GM21576 (cell line): Measurements from ENCODE around the gene MTTP.
A peak's percentile ranks its signal among the peaks of the same experiment; 100 is the strongest.

Source experiments
- ATAC-seq: cut with Tn5 transposase; IDR thresholded peaks from one replicate; pipeline ENCODE4 v1.9.1; 2021; ENCODE audit warnings: mild to moderate bottlenecking, moderate library complexity; ENCODE audit not compliant: unreplicated experiment

The MTTP gene

DNA sequence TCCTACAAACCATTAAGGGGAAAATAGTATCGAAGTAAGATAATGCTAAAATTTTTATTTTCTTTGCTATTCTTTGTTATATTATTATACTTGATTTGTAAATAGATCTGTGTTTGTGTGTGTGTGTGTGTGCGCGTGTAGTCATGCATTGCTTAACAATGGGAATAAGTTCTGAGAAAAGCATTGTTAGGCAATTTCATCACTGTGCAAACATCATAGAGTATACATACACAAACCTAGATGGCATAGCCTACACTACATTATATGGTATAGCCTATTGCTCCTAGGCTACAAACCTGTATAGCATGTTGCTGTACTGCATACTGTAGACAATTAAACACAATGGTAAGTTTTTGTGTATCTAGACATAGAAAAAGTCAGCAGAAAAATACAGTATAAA is 17.1 kb downstream of the MTTP start:
- ATAC-seq, result no peak

DNA sequence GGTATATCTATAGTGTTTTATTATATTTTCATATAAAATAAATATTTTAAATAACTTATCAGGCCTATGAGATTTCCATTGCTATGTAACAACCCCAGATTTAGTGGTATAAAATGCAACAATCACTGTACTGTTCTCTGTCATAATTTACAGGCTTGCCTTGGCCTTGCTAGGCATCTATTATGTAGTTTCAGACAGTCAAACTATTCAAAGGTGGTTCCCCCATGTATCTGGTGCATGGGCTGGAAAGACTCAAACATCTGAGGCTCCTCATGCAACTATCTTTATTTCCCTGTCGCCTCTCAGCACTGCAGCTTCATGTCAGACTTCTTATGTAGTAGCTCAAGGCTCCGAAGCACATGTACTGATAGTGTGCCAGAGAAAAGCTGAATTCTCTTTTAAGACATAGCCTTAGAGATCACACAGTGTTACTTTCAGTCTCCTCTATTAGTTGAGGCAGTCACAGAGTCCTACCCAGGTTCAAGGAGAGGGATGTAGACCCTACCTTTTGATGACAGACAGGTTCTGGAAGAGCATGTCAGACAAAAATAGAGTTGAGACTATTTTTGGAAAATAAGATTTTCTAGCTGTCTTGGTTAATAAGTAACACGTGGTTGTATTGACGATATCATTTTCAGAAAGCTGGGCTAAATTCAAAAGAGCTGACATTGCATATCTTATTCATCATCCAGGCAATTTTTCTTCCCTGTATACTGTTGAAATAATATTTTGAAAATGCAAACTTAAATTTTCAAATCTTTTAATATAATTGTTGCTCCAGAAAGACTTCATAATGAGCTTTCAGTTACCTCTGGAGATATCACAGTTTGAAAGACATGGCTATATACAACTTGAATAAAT is 19.4 kb downstream of the MTTP start:
- ATAC-seq, result no peak

DNA sequence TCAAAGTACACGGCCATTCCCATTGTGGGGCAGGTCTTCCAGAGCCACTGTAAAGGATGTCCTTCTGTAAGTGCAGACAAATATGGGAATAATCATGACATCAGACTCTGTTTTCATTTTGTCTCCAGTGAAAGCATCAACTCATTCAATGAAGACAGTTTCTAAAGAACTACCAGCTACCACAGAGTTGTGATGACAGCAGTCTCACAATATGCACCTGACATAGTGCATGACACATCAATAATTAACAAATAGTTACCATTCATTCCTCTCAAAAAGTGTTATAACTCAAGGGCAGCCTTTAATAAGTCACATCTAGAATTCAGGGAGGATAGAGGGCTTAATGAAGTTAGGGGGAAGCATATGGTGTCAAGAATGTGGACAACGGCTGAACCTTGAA is 20.2 kb downstream of the MTTP start:
- ATAC-seq, result no peak

DNA sequence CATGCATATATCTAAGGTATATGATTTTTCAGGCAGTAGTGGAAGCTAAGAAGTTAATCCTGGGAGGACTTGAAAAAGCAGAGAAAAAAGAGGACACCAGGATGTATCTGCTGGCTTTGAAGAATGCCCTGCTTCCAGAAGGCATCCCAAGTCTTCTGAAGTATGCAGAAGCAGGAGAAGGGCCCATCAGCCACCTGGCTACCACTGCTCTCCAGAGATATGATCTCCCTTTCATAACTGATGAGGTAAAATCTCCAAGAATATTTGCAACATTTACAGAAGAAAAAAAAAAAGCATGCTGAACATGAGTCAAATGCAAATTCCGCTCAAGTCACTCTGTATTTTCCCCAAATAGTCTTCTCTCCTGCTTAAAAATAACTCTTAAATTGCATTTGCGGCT is 32.1 kb downstream of the MTTP start:
- ATAC-seq, result no peak

DNA sequence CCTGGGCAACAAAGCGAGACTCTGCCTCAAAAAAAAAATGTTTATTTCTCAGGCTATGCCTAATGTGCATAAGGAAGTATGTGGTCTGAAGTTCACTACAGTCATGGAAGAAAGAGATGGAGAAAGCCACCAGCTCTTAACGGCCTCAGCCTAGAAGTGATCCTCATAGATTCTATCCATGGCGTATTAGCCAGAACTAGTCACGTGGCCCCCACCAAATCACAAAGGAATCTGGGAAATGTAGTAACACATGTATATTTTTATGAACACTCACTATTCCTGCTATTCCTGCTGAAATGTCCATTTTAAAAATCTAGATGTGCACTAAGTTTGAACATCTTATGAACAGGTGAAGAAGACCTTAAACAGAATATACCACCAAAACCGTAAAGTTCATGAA is 33.8 kb downstream of the MTTP start:
- ATAC-seq, result no peak

DNA sequence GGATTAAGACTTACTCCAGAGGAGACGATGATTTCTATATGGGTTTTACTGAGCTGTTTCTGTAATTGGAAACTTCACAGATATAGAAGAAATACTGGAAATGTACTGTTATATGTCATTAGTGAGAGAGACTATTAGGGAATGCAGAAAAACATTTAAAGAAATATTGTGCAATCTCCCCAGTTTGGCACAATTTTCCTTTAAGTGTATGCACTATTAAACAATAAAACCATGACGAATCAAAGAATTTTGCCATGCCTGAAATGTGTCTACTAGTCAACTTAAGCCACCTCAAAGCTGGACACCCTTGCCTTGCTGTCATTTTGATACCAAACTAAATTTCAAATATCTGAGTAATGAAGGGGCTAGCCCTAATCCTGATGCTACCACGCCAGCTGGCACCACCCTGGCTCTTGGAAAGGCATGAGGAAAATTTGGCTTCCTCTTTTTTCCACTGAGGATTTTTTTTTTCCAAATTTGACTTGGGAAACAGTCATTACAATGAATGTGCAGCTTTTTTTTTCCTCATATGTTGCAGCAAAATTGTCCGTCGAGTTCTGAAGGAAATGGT is 36.1 kb downstream of the MTTP start:
- no peak for ATAC-seq

DNA sequence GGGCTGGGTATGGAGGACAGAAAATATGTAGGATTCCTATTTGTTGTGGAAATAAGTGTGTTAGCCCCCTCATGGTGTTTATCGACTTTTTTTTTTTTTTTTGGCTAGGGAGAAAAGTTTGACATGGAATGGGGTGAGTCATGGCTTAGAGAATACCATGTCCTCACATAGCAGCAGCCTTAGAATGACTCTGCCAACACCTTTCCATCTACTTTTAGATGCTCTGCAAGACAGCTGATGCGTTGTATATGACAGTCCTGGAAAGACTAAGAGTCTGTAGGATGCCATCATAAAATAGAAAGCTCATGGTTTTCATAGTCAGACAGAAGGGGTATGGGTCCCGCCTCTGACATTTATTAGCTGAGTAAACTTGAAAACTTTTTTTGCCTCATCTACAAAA is 37.7 kb downstream of the MTTP start:
- no peak for ATAC-seq

DNA sequence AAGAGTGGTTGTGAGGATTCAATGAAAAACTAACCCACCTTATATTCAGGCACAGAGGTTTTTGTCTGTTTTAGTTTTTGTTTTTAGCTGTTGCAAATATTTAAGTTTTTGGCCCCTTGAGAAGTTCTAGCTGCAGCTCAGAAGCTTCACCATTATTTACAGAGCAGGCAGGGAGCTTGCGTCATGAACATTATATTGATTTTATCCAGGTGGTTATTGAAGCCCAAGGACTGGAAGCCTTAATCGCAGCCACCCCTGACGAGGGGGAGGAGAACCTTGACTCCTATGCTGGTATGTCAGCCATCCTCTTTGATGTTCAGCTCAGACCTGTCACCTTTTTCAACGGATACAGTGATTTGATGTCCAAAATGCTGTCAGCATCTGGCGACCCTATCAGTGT is 38.1 kb downstream of the MTTP start:
- no peak for ATAC-seq

DNA sequence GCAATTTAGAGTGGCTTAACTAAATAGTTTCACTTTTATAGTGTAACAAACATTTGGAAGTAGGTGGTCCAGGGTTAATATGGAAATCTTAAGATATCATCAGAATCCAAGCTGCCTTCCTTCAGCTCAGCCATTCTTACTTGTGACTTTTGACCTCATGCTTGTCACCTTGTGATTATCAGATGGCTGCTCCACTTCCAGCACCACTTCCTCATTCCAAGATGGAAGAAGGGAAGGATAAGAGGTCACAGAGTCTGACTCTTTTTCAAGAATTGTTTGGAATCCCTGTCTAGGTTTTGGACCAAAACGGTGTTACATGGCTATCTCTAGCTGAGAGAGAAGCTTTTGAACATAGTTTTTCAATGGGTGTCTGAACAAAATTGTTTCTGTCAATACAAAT is 39.9 kb downstream of the MTTP start:
- no peak for ATAC-seq

DNA sequence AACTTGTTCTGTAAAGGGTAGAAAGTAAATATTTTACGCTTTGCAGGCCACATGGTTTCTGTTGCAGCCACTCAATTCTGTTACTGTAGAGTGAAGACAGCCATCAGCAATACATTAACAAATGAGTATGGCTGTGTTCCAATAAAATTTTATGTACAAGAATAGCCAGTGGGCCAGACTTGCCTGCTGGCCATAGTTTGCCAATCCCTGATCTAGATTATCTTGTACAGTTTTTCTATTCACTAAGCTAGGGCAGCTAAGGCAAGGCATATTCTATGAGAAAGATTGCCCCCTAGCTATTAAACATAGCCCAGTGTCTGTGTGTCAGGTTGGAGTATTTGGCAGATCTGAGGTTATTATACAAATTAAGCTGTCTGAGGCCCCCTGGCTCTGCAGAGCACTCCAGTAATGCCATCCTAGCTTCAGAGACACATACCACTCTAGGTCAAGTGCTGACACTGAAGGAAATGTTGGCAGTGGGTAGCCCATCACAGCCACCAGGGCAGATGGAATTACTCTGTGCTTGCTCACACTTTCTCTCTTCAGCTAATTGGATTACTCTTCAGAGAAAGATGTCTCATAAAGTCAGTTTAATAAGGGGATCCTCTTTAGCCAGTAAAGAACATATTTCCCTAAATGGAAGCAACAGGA is 40.7 kb downstream of the MTTP start:
- ATAC-seq, result peak; percentile 68

DNA sequence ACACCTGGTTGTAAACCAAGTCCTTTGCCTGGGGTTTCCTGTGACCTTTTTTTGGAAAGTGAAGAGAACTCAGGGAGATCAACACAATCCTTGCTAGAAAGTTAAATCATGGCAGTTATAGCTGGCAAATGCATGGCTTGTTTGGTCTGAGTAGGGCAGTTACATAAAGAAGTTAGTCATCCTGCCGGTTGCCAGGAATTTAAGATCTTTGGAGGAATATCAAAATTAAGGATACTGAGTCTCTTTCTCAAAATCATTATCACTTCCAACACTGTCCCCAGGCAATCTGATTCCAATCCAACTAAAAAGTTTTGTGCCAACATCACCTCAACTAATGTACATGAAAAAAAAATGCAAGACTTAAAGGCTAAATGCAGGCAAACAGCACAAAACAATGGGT is 42.8 kb downstream of the MTTP start:
- no peak for ATAC-seq

DNA sequence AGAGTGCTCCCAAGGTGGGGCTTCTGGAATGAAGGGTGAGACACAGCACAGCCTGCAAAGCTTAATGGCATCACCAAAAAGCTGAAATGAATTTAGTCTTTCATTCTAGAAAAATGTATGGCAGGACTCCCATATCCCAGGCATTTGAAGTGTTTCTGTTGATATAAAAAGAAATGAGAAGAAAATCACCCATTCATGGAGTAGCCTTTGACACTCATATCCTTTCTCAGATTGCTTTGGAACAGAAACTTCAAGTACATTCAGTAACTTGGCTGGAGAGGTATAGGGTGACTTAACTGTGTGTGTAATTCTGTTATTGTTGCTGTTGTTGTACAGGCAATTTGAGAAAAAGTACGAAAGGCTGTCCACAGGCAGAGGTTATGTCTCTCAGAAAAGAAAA is 47.7 kb downstream of the MTTP start:
- ATAC-seq, result no peak

DNA sequence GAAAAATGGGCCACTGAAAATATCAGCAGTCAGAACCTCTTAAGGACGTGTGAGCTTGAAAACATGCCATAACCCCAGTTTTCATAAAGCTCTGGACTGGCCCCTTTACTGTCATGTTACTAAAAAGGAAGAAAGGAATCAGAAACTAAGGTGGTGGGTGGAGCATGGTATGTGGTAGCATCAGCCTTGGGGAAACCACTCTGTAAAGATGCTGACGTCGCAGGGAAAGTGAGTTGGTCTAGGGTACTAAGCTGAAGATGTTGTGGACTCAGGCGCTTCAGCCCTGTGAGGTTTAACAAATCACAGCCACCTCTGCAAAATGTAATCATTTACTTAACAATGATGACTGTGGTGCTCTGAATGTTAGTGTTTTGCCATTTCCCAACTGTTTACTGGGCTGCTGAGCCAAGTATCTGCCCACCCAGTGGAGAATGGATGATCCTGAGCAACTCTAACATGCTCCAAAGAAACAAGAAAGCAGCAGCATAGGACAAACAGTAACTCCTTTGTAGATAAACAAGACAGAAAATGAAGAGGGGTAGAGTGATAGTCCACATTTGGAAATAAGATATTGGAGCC is 49.6 kb downstream of the MTTP start:
- no peak for ATAC-seq

DNA sequence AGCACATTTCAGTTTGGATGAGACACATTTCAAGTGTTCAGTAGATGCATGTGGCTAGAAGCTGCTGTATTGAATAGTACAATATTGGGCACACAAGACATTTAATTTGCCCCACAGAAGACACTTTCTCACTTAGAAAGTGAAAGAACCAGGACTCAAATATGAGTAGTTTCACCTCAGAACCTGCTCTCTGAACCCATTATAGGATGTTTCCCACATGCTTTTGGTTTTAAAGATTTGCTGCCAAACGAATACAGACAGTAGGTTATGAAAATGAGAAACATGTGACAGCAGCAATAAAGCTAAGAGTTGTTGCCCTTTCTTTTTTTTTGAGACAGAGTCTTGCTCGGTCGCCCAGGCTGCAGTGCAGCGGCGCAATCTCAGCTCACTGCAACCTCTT is 50.7 kb downstream of the MTTP start:
- no peak for ATAC-seq

DNA sequence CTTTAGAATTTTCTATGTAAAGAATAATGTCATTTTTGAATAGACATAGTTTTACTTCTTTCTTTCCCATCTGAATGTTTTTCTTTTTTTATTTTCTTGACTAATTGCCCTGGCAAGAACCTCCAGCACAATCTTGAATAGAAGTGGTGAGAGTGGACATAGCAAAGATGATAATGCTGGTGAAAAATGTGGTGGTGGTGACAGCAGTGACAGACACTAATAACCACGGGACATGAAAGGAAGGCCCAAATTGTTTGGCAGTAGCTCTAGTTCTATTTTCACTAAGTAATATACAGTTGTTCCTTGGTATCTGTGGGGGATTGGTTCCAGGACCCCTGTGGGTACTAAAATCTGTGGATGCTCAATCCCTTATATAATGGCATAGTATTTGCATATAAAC is 53.4 kb downstream of the MTTP start:
- ATAC-seq, result no peak

DNA sequence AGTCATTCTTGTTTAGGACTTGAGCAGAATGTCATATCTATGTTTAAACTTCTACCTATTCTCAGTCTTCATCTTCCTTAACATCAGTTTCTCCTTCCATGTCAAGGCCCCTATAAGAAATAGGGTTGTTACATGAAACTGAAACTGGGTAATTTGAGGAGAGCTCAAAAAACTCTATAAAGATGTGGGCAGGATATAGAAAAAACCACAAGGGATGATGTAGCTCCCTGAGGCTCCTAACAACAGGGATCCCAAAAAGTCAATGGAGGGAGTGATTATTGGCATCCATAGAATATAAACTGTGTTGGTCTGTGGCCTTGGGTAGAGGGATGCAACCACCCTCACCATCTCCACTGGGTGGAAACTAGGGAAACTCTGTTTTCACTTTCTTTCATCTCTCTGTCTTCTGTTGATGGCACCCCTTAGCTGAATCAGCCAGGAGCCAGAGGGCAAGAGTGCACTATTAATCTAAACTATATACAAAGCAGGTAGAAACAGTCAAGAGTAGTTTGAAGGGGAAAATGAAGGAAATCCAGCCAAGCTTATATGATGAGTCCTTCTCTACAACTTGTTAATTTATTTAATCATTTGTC is 55.4 kb downstream of the MTTP start:
- ATAC-seq, result no peak

DNA sequence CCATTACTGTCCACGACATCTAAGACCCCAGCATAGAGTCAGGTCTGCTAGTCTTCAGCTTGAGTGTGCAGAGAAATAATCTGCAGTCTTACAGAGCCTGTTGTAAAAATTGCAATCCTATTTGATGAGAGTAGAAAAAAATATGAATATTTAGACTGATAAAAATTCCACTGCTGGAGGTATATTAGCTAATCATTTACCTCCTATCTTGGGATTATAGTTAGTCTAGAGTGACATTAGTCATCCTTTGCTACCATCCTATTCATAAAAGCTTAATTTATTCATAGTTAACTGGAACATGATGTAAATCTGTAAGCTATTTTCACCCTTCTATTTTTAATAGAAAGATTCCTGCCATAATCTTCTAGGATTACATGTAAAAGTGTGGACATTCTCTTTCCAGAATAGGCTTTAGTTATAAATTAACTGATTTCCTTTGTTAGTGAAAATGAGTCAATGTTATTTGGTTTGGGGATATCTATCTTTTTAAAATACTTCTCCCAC is 56.3 kb downstream of the MTTP start:
- no peak for ATAC-seq

DNA sequence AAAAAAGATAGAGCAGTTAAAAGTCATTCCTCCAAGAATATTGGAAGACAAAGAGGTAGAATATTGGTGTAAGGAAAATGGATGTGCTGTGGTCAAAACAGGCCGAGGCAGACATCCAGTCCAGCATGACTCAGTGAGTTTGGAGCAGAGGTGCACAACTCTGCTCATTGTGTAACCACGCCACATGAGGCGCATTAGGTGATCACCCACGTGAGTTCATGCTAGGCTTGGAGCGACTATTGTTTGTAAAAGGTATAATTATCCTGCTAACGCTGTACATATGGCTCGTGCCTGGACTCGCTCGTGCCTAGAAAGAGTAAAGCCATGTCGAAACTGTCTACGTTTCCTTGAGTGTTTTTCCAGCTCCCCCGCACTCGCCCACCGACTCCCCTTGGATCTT is 59.1 kb downstream of the MTTP start:
- no peak for ATAC-seq

DNA sequence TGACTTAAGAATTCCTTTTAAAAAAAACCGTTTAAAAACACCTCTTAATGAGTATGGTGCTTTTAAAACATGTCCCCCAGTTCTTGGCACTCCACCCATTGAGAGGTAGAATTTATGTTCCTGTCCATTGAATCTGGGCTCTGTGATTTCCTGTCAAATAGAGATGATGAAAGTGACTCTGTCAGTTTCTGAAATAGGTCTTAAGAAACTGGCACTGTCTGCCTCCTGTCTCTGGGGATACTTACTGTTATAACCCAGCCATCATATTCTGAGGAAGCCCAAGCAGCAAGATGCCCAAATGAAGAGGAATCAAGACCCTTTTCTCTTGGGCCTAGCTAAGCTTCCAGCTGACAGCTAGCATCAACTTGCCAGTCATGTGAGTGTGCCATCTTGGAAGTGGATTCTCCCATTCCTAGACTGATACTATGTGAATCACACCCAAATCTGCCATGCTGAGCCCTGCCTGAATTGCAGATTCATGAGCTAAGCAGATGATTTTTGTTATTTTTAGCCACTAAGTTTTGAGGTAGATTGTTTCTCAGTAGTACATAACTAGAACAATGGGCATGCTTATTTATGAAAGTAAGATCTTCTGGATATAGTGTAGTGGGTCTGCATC is 60.2 kb downstream of the MTTP start:
- no peak for ATAC-seq

DNA sequence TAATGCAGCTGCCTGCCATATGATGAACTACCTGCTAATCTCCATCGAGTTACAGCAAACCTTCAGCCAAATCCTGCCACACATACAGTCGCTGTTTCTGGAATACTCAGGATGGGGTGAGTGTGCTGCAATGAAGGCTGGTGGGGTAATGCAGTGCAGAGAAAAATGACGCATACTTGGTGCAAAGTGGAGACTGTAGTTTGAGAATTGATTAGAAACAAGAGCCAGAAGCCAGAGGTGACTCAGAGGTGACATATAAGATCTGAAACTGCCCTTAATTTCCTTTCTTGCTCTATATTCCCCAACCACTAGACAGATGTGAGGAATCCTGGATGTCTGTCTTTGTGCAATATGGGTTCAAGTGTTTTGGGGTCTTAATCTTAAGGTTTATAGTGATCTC is 61.0 kb downstream of the MTTP start:
- ATAC-seq, result no peak

DNA sequence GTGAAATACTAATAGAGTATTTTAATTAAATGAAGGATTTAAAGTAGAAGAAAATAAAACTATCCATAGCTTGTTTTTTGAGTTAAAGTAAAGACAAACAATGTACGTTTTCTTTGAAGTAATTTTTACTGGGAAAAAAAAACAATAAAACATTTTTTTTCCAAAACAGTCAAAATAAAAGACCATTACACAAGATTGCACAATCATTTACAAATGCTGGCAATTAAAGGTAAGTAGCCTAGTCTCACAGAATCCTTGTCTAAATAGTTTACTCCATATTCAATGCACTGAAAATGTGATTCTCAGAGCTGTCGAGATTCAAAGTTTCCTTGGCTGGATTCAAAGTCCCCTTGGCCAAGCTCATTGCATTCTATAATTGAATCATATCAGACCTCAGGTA is 61.8 kb downstream of the MTTP start:
- no peak for ATAC-seq
